ENCODE results near the gene GFRAL.

The GFRAL gene

DNA sequence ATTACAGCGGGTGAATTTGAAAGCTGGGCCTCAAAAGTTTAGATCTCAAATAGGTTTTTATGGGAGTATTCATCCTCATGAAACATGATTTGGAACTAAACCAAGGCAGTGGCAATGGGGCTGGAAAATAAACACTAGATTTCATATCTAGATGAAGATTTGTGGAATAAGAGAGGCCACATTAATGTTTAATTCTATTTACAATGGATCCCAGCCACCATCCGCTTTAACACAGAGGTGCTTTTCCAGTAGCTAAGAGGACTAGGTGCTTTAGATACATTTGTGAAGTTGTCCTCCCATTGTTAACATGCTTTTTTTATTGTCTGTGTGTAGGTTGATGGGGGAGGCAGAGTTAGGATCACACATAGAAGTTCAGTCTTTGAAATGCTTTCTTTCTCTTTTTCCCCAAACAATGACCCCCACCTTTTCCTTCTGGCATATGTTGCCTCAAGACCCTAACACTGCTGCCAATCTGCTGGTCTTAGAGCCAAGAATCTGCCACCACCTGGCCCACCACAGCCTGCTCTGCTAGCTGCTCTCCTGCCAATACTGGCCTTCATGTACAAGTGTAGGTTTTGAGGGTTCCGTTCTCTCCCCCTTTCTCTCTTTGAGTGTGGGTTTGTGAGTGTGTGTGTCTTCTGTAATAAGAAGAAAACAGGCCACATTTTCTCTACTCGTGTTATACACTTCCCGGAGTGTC is 27.8 kb upstream of the GFRAL start:
- Histone ChIP-seq H3K9me2 (replicated peaks; ENCODE audit: control insufficient read depth, low read length) (no peaks in the 10 kb centered on the region), H3K9me3 (ENCODE audit: control insufficient read depth, insufficient read depth, low read length) (no peaks in the 10 kb centered on the region), H4K20me1 (ENCODE audit: control insufficient read depth, insufficient read depth, low read depth, low read length) (no peaks in the 10 kb centered on the region), H3K27ac (ENCODE audit: low read depth, low read length) (no peak overlapping the region), H3K79me2 (ENCODE audit: control insufficient read depth, low read length) (no peaks in the 10 kb centered on the region), H3F3A (ENCODE audit: control insufficient read depth, insufficient read depth) (no peaks in the 10 kb centered on the region), H3K27me3 (ENCODE audit: control insufficient read depth, low read length) (no peaks in the 10 kb centered on the region), H3K4me1 (ENCODE audit: control insufficient read depth, low read length) (no peaks in the 10 kb centered on the region), H3K4me2 (ENCODE audit: low read length) (no peak overlapping the region), H3K36me3 (ENCODE audit: control insufficient read depth, low read length) (no peaks in the 10 kb centered on the region), H3K4me3 (ENCODE audit: low read length) (no peak overlapping the region)
- TF ChIP-seq, protein P1, sequence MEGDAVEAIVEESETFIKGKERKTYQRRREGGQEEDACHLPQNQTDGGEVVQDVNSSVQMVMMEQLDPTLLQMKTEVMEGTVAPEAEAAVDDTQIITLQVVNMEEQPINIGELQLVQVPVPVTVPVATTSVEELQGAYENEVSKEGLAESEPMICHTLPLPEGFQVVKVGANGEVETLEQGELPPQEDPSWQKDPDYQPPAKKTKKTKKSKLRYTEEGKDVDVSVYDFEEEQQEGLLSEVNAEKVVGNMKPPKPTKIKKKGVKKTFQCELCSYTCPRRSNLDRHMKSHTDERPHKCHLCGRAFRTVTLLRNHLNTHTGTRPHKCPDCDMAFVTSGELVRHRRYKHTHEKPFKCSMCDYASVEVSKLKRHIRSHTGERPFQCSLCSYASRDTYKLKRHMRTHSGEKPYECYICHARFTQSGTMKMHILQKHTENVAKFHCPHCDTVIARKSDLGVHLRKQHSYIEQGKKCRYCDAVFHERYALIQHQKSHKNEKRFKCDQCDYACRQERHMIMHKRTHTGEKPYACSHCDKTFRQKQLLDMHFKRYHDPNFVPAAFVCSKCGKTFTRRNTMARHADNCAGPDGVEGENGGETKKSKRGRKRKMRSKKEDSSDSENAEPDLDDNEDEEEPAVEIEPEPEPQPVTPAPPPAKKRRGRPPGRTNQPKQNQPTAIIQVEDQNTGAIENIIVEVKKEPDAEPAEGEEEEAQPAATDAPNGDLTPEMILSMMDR (IDR thresholded peaks at IDR 0.05; ENCODE audit: low read depth, low read length, poor library complexity, severe bottlenecking): no peak
- TF ChIP-seq EZH2phosphoT487 (IDR thresholded peaks at IDR 0.05; ENCODE audit: borderline replicate concordance, low read length): no peak

DNA sequence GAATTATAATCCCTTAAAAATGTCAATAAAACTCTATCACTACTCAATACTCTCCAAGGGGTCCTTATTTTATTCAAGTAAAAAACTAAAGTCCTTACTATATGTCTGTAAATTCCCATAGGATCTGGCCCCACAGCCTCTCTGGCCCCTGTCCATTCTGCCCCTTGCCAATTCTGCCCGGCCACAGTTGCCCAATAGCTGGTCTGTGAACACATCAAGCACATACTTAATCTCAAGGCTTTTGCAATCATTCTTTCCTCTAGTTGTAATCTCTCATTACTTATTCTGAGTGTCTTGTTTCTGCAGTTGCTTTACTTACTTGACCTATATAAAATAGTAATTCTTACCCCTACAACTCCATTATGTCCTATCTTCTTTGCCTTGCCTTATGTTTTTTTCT is 22.5 kb upstream of the GFRAL start:
- Histone ChIP-seq H3K27me3 (ENCODE audit: control insufficient read depth, low read length) (no peaks in the 10 kb centered on the region), H3K27ac (ENCODE audit: low read depth, low read length) (no peak overlapping the region), H3K36me3 (ENCODE audit: control insufficient read depth, low read length) (no peaks in the 10 kb centered on the region), H4K20me1 (ENCODE audit: control insufficient read depth, insufficient read depth, low read depth, low read length) (no peaks in the 10 kb centered on the region), H3K79me2 (ENCODE audit: control insufficient read depth, low read length) (no peaks in the 10 kb centered on the region), H3K9me2 (replicated peaks; ENCODE audit: control insufficient read depth, low read length) (no peaks in the 10 kb centered on the region), H3K9me3 (ENCODE audit: control insufficient read depth, insufficient read depth, low read length) (no peaks in the 10 kb centered on the region), H3K4me3 (ENCODE audit: low read length) (no peak overlapping the region), H3K4me1 (ENCODE audit: control insufficient read depth, low read length) (no peaks in the 10 kb centered on the region), H3F3A (ENCODE audit: control insufficient read depth, insufficient read depth) (no peaks in the 10 kb centered on the region), H3K4me2 (ENCODE audit: low read length) (no peak overlapping the region)
- TF ChIP-seq, protein P1 (IDR thresholded peaks at IDR 0.05; ENCODE audit: low read depth, low read length, poor library complexity, severe bottlenecking): no peak
- no peak for TF ChIP-seq EZH2phosphoT487 (IDR thresholded peaks at IDR 0.05; ENCODE audit: borderline replicate concordance, low read length)

DNA sequence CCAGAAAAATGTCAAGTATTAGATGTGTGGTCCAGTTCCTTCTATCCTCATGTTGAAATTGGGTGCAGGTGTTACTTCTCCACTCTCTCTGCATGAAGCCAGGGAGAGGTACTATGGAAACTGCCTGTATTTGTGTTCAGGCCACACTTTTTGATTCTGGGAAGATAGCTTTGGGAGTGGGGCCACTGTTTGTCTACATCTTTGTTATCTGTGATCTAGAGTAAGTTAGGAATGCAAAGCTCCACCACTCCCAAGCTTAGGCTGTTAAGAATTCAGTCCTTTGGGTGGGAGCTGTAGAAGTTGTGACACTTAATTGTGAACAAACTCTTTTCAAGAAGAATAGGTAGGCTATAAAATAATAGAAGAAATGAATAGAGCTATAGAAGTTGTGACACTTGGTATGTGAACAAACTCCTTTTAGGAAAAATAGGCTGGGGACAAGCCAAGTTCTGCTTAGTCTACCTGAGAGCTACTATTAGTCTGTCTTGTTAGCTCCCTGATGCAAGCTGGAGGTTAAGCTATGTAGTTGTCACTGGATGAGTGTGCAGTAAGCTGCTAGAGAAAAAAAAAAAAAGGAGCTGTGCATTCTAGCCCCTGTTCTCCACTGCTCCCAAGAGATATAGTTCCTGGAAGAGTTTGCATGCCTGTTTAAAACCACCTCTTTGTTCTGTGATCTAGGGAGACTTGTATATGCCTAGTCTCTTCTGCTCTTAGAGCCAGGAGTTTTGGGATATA is 7.1 kb upstream of the GFRAL start:
- TF ChIP-seq EZH2phosphoT487 (IDR thresholded peaks at IDR 0.05; ENCODE audit: borderline replicate concordance, low read length): no peak
- TF ChIP-seq, protein P1 (IDR thresholded peaks at IDR 0.05; ENCODE audit: low read depth, low read length, poor library complexity, severe bottlenecking): no peak
- H3K27ac ChIP-seq (ENCODE audit: low read depth, low read length): no peak overlapping the region
- H3K9me2 ChIP-seq (replicated peaks; ENCODE audit: control insufficient read depth, low read length): no peaks in the 10 kb centered on the region
- no peak overlapping the region for H3K4me2 ChIP-seq (ENCODE audit: low read length)
- H3K9me3 ChIP-seq (ENCODE audit: control insufficient read depth, insufficient read depth, low read length): no peaks in the 10 kb centered on the region
- H3K27me3 ChIP-seq (ENCODE audit: control insufficient read depth, low read length): no peaks in the 10 kb centered on the region
- H3K79me2 ChIP-seq (ENCODE audit: control insufficient read depth, low read length): no peaks in the 10 kb centered on the region
- H3K36me3 ChIP-seq (ENCODE audit: control insufficient read depth, low read length): no peaks in the 10 kb centered on the region
- H3F3A ChIP-seq (ENCODE audit: control insufficient read depth, insufficient read depth): no peaks in the 10 kb centered on the region
- H4K20me1 ChIP-seq (ENCODE audit: control insufficient read depth, insufficient read depth, low read depth, low read length): no peaks in the 10 kb centered on the region
- no peak overlapping the region for H3K4me3 ChIP-seq (ENCODE audit: low read length)
- no peaks in the 10 kb centered on the region for H3K4me1 ChIP-seq (ENCODE audit: control insufficient read depth, low read length)

Measured in DOHH2 (cell line).